GM19193 (cell line): ENCODE data around the gene PLA2G1B.

Source experiments
- POLR2A ChIP-seq: IDR thresholded peaks from 4 replicates; pipeline ENCODE4 v1.6.1; 2011; ENCODE audit not compliant: insufficient read depth, insufficient read length; ENCODE audit errors: extremely low read depth

Gene PLA2G1B

DNA sequence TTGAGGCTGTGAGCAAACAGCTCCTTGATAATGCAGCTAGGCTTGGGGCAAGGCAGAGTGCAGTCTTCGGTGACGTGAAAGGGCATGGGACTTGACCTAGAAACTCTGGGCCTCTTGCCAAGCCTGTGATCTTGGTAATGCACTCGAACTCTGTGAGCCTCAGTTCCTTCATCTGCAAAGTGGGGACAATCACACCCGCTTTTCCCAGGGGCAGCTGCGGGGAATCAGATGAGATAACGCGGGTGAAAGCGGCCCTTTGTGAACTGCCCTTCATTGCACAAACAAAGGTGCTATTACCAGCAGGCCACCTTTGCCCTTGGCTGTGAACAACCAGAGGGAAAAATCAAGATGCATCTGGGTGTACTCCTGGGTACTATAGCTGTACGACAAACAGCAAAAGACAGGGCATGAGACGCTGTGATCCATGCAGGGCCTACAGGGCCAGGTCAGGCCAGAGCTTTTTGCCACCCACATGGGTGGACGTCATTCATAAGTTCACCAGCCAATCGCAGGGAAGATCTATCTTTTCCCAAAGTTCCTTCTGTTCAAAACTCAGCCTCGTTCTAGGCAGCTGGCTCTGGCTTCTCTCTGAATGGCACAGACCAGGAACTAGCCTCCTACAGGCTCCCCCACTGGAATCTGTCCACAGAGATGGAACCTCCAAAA, 38.2 kb upstream of the PLA2G1B start:
- TF ChIP-seq POLR2A: no peak

DNA sequence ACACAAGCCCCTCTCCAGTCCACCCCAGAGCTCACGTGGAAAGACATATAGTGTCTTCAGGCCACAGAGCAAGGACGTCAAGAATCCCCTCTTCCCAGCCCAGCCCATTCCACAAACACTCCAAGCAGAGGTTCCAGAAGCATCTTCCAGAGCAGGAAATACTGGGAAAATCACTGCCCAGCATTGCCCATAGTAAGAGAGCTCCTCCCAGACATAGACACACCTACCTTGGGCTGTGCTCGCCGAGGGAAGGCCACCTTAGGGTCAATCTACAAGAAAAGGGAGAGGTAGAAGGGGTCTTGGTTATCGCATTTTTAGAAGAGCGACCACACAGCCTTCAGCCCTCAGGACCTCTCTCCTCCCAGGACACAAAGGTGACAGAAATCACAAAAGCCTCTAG, 36.9 kb upstream of the PLA2G1B start:
- TF ChIP-seq POLR2A: no peak

DNA sequence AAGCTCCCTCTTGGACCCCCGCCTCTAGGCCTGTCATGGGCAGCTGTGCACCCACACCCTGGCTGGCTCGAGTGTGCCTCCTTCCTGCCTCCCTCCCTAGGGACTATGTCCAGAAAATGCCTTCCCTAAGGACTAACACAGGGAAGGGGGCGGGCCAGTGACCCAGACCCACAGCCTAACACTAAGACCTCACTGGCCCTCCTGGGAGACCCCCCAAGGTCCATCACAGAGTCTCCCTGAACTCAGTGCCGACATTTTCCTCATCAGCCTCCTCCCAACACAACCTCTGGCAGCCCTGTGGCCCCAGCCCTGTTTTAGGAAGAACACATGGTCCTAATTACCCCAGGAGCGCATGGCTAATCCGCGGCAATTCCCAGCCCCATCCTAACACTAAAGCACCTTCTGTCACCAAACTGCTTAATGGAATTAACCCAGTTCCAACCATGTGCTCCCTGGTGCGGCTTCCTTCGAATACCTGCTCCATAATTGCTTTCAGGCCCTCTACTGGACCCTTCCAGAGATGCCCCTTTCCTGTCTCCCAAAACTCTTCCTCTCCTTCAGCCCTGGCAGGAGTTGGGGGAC, 35.8 kb upstream of the PLA2G1B start:
- no peak for TF ChIP-seq POLR2A

DNA sequence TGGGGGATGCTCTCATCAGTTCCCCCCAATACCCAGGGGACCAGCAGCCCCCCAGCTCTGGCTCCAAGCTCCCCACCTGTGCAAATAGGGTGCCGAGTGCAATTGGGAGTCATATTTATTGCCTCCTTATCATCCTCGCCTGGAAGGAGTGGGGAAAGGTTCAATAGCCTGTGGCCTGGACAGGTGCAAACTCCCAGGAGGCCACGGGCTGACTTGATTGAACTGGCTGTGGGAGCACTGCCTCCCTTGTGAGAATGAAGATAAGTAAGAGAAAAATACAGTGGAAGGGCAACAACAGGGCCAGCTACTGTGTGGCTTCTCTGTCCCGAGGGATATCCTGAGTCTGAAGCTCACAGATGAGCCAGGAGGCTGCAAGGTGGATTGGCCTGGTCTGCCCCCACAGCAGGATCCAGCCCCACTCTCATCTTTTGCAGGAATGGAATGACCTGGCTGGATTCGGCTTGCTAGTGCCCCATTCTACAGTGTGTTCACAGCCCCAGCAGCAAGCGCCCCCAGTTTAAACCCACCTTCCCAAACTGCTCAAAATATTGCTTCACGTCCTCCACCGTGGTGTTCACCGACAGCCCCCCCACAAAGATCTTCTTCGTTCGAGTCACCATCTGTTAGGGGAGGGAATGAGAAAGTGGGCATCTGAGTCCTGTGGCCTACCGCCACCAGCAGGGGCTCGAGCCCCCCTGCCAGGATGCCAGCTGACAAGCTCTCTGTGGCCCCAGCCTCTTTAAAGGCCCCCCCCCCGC, 35.1 kb upstream of the PLA2G1B start:
- TF ChIP-seq POLR2A: no peak

DNA sequence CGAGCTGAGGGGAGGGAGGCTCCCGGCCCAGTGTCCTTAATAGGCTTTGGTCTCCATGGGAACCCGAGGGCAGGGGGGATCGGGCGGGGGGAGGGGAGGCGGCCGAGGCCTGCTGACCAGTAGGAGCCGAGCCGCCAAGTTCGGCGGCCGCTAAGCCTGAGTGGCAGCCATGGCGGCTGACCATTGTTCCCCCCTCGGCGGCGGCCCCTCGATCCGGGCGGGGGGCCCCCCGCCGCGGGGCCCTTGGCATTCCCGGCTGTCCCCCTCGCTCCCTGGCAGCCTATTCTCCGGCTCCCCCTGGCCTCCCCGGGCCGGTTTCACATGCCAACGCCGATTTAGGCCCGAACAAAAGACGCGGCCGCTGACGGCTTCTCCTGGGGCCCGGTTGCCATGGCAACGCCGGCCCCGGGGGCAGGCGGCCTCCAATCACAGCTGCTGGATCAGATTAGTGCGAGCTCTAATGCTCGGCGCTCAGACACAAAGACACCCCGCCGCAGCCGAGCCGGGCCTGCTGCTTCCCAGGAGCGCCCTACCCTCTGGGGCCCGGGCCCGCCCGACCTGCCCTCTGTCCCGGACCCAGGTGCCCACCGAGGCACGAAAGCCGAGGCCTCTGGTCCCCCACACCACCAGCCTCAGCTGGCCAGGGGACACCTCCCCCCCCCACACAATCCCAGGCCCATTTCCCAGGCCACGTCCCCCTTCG, 34.1 kb upstream of the PLA2G1B start:
- TF ChIP-seq POLR2A: no peak

DNA sequence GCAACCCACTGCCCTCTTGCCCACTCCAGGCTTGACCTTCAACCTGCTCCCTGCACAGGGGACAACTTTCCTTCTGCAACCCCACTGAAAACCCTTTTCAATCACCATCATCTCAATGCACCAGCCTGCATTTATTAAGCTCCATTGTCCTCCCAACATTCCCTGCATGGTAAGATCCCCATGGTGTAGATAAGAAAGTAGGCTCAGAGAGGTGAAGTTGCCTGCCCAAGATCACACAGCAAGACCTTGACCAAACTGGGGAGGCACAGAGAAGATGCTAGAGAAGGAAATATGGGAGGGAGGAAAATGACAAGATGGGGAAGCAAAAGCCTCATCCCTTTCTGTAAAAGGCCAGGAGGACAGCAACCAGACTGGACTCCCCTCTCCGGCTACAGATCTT, 31.5 kb upstream of the PLA2G1B start:
- no peak for TF ChIP-seq POLR2A

DNA sequence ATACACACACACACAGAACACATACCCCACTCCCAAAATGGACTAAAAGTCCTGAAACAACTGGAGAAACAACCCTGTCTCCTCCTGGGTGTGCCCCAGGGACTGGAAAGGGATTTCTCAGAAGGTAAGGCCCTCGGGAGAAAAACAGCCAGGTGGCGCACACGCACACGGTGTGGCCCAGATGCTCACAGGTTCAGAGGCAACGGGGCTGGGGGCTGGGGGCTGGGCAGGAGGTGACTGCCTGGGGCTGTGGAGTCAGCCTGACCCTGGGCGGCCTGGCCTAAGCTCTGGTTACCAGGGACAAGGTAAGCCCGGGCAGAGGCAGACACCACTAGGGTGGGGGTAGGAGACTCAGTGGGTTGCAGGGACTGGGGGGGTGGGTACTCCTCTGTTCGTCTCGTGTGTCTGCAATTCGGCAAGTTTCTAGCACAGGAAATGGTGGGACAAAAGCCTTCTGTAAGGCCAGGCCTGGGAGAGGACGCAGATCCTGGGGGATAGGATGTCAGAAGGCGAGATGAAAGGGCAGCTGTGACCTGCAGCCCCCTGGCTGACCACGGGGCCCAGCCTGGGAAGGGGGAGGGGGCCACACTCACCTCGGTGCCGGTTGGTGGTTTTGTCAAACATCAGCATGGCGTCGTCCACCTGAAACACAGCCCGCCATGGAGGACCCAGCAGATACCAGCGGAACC, 31.0 kb upstream of the PLA2G1B start:
- no peak for TF ChIP-seq POLR2A

DNA sequence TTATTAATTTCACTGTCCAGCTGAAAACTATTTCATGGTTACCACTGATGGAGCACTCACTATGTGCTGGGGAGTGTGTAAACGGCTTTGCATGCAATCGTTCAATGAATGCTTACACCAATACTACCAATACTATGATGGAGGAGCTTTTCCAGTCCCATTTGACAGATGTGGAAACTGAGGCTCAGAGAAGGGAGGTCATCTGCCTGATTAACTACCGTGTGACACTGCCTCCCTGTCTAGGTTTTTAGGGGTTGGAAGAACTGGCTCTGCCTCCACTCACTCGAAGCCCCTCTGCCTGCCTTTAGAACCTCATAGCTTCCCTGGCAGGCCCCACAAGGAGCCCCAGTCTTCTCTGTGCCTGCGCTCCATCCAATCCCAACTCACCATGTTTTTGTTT, 29.5 kb upstream of the PLA2G1B start:
- no peak for TF ChIP-seq POLR2A

DNA sequence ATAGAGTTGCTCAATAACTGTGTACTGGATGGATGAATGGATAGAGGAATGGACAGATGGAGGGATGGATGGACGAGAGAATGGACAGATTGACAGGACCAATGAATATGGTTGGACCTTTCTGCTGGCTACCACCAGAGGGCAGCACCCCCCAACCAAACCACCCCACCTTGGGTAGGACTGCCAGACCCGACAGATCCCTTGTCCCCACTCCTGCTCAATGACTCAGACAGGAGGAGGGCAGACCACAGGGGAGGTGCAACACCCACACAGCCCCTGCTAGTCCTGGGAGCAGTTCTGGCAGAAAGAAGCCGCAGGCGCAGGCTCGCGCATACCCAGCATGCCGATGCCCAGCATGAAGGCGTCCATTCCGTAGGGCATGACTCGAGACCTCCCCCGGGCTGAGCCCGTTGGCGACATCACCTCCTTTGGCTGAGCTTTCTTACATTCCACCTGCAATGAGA, 29.0 kb upstream of the PLA2G1B start:
- no peak for TF ChIP-seq POLR2A

DNA sequence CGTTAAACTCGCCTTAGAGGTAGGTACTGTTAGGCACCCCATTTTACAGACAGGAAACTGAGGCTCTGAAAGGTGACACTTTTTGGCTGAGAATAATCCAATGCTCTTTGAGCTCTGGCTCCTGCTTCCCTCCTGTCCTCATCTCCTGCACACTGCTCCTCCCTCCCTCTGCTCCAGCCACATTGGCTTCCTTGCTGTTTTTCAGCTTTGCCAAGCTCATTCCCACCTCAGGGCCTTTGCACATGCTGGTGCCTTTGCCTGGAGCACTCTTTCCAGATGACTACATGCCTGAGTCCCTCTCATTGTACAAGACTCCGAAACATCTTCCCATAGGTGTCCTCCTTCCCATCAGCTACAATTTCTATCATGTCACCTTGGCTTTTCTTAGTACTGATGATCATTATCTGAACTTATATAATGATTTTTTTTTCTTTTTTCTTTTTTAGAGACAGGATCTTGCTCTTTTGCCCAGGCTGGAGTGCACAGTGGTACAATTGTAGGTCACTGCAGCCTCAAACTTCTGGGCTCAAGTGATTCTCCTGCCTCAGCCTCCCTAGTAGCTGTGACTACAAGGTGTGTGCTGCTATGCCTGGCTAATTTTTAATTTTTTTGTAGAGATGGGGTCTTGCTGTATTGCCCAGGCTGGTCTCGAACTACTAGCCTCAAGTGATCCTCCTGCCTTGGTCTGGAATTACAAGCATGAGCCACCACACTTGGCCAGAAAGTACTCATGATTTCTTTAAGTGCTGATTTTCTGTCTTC, 26.2 kb upstream of the PLA2G1B start:
- TF ChIP-seq POLR2A: no peak

DNA sequence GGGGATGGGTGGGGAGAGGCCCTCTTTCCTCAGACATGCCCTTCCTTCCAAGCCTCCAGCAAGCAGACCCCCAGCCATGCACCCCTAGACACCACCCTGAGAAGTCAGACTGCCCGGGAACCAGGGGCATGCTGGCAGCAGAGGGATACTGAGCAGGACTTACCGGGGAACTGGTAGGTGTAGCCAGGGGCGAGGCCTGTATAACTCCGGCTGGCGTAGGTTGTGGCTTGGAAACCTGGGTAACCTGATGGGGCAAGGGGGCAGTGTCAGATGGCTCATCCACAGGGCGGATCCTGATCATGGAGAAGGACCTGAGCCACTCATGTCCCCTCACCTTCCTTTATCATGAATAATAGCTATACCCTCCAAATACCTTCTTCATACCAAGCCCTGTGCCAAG, 25.6 kb upstream of the PLA2G1B start:
- no peak for TF ChIP-seq POLR2A

DNA sequence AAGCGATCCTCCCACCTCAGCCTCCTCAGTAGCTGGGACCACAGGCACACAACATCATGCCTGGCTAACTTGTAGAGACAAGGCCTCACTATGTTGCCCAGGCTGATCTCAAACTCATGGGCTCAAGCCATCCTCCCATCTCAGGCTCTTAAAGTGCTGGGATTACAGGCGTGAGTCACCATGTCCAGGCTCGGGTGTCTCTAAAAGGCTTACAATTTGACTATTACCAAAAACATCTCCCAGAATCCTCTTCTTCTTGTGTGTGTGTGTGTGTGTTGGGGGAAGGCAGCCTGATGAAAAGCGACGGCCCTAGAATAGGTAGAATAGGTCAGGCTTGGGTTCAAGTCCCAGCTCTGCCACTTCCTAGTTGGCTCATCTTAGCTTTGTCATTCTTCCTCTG, 24.5 kb upstream of the PLA2G1B start:
- no peak for TF ChIP-seq POLR2A

DNA sequence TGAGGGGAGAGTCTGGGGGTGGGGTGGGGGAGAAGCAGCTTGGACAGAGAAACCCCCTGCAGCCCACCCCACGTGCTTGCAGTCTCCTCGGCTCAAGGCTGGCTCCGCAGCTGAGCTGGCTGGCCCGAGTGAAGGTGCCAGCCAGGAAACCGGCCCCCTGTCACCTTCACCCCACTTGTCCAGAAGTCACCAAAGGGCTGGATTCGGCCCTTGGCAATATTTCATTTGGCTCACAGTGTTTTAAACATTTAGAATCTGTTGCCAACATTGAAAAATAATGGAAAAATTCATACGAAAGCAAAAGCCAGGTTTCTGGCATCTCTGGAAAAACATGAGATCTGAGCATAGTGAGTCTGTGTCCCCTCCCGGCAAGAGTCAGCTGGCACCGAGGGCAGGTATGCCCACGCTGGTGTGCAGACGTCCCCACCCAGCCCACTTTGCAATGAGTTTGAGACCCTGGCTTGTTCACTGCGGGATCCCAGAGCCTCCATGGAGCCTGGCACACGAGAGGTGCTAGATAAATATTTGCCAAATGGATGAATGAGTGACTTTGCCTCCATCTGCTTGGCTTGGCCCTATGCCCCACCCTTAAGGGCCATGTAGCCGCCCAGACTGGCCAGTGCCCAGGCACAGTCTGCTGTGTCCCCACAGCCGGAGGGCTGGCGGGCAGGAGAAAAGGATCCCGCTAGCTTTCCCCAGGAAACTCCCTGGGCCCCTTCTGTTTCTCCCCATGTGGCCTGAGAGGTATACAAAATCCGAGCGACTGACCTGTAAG, 23.2 kb upstream of the PLA2G1B start:
- no peak for TF ChIP-seq POLR2A
